Measurements from ENCODE around the gene PYGL. TPM values are rescaled to one million over a fixed set of nuclear protein-coding genes. Genes with fewer than 3 reads are reported as not detected.

The PYGL gene
- total and polyA plus RNA-seq, 2 experiments from 2014 or later, result 57.6 to 93.8 TPM

DNA sequence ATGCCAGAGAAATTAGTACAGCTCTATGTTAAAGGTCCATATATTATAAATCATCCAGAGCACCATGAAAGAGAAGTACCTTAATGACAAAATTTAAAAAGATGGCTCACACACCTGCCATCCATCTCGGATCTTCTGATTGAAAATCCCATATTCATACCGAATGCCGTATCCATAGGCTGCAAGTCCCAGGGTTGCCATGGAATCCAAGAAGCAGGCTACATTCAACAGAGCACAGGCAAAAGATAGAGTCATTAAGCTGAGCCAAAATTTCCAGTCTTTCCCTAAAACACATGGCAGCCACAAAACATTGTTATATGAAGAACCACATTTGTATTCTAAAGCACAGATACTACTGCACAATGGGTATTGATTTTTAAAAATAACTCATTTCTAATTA, 12.7 kb downstream of the PYGL start (continued):
- TF ChIP-seq, protein P1, sequence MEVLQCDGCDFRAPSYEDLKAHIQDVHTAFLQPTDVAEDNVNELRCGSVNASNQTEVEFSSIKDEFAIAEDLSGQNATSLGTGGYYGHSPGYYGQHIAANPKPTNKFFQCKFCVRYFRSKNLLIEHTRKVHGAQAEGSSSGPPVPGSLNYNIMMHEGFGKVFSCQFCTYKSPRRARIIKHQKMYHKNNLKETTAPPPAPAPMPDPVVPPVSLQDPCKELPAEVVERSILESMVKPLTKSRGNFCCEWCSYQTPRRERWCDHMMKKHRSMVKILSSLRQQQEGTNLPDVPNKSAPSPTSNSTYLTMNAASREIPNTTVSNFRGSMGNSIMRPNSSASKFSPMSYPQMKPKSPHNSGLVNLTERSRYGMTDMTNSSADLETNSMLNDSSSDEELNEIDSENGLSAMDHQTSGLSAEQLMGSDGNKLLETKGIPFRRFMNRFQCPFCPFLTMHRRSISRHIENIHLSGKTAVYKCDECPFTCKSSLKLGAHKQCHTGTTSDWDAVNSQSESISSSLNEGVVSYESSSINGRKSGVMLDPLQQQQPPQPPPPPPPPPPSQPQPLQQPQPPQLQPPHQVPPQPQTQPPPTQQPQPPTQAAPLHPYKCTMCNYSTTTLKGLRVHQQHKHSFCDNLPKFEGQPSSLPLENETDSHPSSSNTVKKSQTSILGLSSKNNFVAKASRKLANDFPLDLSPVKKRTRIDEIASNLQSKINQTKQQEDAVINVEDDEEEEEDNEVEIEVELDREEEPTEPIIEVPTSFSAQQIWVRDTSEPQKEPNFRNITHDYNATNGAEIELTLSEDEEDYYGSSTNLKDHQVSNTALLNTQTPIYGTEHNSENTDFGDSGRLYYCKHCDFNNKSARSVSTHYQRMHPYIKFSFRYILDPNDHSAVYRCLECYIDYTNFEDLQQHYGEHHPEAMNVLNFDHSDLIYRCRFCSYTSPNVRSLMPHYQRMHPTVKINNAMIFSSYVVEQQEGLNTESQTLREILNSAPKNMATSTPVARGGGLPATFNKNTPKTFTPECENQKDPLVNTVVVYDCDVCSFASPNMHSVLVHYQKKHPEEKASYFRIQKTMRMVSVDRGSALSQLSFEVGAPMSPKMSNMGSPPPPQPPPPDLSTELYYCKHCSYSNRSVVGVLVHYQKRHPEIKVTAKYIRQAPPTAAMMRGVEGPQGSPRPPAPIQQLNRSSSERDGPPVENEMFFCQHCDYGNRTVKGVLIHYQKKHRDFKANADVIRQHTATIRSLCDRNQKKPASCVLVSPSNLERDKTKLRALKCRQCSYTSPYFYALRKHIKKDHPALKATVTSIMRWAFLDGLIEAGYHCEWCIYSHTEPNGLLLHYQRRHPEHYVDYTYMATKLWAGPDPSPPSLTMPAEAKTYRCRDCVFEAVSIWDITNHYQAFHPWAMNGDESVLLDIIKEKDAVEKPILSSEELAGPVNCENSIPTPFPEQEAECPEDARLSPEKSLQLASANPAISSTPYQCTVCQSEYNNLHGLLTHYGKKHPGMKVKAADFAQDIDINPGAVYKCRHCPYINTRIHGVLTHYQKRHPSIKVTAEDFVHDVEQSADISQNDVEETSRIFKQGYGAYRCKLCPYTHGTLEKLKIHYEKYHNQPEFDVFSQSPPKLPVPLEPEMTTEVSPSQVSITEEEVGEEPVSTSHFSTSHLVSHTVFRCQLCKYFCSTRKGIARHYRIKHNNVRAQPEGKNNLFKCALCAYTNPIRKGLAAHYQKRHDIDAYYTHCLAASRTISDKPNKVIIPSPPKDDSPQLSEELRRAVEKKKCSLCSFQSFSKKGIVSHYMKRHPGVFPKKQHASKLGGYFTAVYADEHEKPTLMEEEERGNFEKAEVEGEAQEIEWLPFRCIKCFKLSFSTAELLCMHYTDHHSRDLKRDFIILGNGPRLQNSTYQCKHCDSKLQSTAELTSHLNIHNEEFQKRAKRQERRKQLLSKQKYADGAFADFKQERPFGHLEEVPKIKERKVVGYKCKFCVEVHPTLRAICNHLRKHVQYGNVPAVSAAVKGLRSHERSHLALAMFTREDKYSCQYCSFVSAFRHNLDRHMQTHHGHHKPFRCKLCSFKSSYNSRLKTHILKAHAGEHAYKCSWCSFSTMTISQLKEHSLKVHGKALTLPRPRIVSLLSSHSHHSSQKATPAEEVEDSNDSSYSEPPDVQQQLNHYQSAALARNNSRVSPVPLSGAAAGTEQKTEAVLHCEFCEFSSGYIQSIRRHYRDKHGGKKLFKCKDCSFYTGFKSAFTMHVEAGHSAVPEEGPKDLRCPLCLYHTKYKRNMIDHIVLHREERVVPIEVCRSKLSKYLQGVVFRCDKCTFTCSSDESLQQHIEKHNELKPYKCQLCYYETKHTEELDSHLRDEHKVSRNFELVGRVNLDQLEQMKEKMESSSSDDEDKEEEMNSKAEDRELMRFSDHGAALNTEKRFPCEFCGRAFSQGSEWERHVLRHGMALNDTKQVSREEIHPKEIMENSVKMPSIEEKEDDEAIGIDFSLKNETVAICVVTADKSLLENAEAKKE (CRISPR knock-in tag; IDR thresholded peaks at IDR 0.05), result no peak
- TF ChIP-seq JUNB (IDR thresholded peaks at IDR 0.05; ENCODE audit: unreplicated experiment) (no peak), CREB1 (CRISPR knock-in tag; IDR thresholded peaks at IDR 0.05; ENCODE audit: low read depth) (no peak)

DNA sequence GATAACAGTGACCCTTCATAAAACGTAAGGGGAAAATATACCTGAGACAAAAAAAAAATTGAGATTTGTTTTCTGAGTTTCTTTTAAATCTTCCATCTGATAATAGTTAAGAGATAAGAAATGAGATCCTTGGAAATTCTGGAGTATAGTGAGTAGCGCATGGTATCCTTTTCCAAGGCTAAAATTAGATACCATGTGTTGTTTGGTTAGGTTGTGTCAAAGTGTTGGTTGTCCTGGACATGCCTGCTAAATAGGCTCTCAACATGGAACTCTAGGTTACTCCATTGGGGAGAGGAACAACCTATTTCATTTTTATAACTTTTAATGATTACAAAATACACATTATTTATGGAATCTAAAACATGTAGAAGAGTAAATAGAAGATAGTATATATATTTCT, 14.8 kb downstream of the PYGL start:
- no peak overlapping the region for H3K27ac Mint-ChIP-seq
- peaks cover 5% of the 10 kb centered on the region for H4K20me1 ChIP-seq (replicated peaks; ENCODE audit: insufficient read depth)
- no peaks in the 10 kb centered on the region for H3K79me2 ChIP-seq (replicated peaks; ENCODE audit: insufficient read depth)
- DNase-seq (ENCODE audit: low spot score), result no peak
- H3K36me3 Mint-ChIP-seq (ENCODE audit: low read depth), result peaks cover 5% of the 10 kb centered on the region; the same call in 2 of the 3 replicates
- H3K27ac ChIP-seq (ENCODE audit: low read depth), result no peak overlapping the region
- H3K9me3 Mint-ChIP-seq, result no peaks in the 10 kb centered on the region
- no peak overlapping the region for H3K4me3 Mint-ChIP-seq
- H3K4me1 Mint-ChIP-seq, result peaks cover 8% of the 10 kb centered on the region; the same call in 2 of the 3 replicates
- no peaks in the 10 kb centered on the region for H3K27me3 ChIP-seq (ENCODE audit: insufficient read depth)
- H3K36me3 ChIP-seq (ENCODE audit: insufficient read depth), result peaks cover 31% of the 10 kb centered on the region
- H3K4me2 ChIP-seq, result no peak overlapping the region
- peaks cover 3% of the 10 kb centered on the region for H3K27me3 Mint-ChIP-seq (ENCODE audit: insufficient read depth, low read depth, poor library complexity)
- H2AFZ ChIP-seq, result no peak overlapping the region
- H3K4me3 ChIP-seq, result no peak overlapping the region
- no peaks in the 10 kb centered on the region for H3F3A ChIP-seq (replicated peaks; ENCODE audit: low read depth)
- no peaks in the 10 kb centered on the region for H3K9me2 ChIP-seq (ENCODE audit: insufficient read depth)
- no peak for ATAC-seq
- peaks cover 7% of the 10 kb centered on the region; the same call in 1 of the 2 replicates for H3K4me1 ChIP-seq (ENCODE audit: insufficient read depth)
- no peak for TF ChIP-seq CREB1 (CRISPR knock-in tag; IDR thresholded peaks at IDR 0.05; ENCODE audit: low read depth)
- TF ChIP-seq, protein P2, sequence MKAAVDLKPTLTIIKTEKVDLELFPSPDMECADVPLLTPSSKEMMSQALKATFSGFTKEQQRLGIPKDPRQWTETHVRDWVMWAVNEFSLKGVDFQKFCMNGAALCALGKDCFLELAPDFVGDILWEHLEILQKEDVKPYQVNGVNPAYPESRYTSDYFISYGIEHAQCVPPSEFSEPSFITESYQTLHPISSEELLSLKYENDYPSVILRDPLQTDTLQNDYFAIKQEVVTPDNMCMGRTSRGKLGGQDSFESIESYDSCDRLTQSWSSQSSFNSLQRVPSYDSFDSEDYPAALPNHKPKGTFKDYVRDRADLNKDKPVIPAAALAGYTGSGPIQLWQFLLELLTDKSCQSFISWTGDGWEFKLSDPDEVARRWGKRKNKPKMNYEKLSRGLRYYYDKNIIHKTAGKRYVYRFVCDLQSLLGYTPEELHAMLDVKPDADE (IDR thresholded peaks at IDR 0.05), result no peak
- no peak for TF ChIP-seq JUNB (IDR thresholded peaks at IDR 0.05; ENCODE audit: unreplicated experiment)
- no peak for TF ChIP-seq EZH2phosphoT487 (IDR thresholded peaks at IDR 0.05; ENCODE audit: unreplicated experiment)
- TF ChIP-seq, protein P3, sequence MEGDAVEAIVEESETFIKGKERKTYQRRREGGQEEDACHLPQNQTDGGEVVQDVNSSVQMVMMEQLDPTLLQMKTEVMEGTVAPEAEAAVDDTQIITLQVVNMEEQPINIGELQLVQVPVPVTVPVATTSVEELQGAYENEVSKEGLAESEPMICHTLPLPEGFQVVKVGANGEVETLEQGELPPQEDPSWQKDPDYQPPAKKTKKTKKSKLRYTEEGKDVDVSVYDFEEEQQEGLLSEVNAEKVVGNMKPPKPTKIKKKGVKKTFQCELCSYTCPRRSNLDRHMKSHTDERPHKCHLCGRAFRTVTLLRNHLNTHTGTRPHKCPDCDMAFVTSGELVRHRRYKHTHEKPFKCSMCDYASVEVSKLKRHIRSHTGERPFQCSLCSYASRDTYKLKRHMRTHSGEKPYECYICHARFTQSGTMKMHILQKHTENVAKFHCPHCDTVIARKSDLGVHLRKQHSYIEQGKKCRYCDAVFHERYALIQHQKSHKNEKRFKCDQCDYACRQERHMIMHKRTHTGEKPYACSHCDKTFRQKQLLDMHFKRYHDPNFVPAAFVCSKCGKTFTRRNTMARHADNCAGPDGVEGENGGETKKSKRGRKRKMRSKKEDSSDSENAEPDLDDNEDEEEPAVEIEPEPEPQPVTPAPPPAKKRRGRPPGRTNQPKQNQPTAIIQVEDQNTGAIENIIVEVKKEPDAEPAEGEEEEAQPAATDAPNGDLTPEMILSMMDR (conservative IDR thresholded peaks at IDR 0.05; ENCODE audit: low read depth in 2 of 2), result no peak
- no peak for TF ChIP-seq STAT1 (IDR thresholded peaks at IDR 0.05; ENCODE audit: unreplicated experiment)
- TF ChIP-seq ZNF331 (CRISPR knock-in tag; IDR thresholded peaks at IDR 0.05; ENCODE audit: low read depth), result no peak
- TF ChIP-seq ZNF114 (CRISPR knock-in tag; IDR thresholded peaks at IDR 0.05), result no peak

All from GM23338 (cell line).